M059J (cell line): ENCODE data around the gene FCGR1A. TPM values are rescaled to one million over a fixed set of nuclear protein-coding genes. Genes with fewer than 3 reads are reported as not detected.
"Not testable (repeated sequence)": the region's sequence is repeated elsewhere in the genome, so short reads cannot be mapped to it uniquely, and the experiment has no call there.

Source experiments
- DNase-seq: peaks from one replicate; pipeline ENCODE4 v3.0.0-alpha.2; 2012; ENCODE audit warnings: low read depth
- total RNA-seq: library from RNA; depleted of rRNA; stranded (reverse); fragments of >200 nt; shearing (Covaris generic); gene quantifications from 2 replicates; pipeline ENCODE4 v1.2.3, GENCODE V29; 2014

FCGR1A gene
- total RNA-seq, 1 experiment from 2014 or later, result not detected

DNA sequence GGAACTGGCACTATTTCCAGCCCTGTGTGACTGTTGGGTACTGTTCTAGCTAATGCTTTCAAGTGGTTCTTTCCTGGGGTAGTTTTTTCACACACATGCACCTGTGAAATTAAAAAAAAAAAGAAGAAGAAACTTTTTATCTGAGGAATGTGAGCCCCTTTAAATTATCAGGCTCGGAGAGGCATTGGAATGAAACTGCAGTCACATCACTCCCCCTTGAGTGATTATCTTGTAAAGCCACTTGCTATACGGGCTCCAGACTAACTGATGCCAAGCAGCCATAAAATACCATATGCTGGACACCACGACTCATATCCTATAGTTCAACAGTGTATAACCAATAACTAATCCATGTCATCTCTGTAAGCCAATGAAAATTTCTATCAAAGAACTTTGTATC is 5.4 kb upstream of the FCGR1A start:
- not testable (repeated sequence) for DNase-seq

DNA sequence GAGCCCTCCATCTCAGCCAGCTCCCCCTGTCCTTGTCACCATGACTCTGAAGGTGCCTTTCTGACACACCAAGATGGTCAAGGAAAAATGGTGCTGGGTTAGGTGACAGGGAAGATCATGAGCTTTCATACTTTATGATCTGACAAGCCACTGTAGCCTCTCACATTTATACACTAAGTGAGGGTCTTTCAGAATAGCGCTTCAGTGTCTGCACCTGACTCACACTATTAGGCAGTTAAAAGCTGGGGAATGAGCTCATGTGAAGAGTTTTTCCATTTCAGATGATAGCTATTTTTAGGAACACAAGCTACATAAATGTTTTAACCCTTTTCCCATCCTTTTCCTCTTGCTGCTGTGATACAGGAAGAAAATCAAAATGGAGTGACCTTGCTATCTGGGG is 4.2 kb upstream of the FCGR1A start:
- not testable (repeated sequence) for DNase-seq

GRCh38 chr1:149781413-149781984 is 995 bp upstream of the FCGR1A start:
- not testable (repeated sequence) for DNase-seq

GRCh38 chr1:149783289-149783688 is 795 bp downstream of the FCGR1A start:
- DNase-seq, result not testable (repeated sequence)

- not testable (repeated sequence) for DNase-seq
Observed at GRCh38 chr1:149783868-149784267, 1.4 kb downstream of the FCGR1A start.

DNA sequence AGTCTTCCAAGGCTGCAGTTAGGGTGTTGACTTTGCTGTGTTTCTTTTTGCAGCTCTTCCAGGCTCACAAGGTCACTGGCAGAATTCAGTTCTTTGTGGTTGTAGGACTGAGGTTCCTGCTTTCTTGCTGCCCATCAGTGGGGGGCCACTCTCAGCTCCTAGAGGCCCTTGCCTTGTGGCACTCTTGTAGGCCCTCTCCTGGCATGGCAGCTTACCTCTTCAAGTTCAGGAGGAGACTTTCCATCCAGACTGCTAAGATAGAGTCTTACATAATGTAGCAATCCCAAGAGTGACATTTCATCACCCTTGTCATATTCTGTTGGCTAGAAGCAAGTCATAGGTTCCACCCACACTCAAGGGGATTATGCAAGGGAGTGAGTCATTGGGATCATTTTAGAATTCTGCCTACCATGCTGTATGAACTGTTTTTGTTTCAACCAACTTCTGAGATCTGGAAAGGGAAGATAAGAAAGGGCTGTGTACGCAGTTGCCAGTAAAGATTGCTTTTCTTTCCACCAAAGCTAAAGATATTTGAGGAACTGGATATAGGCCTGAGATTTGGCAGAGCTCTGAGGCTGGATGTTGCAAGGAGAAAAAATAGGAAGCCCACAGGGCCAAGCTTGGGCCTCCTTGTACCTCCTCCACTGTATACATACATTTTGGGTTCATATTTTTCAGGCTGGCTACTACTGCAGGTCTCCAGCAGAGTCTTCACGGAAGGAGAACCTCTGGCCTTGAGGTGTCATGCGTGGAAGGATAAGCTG is 5.4 kb downstream of the FCGR1A start:
- DNase-seq, result not testable (repeated sequence)

DNA sequence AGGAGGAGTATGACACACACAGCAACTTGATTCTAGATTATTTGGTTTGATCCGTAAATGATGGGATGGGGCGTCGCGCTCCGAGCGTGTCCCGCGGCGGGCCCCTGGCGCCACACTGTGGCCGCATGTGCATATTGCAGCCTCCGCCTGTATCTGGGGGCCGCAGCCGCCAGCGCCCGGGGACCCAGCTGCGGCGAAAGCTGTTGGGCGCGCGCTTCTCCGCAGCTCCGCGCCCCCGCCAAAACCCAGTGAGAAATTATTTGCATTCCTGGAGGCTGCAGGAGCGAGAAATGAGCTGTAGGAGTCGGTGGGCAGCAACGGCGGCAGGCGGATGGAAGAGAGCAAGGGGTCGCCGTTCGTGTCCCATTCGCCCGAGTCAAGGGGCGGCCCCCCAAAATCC is 10.0 kb downstream of the FCGR1A start:
- DNase-seq, result peak; percentile 41

- DNase-seq, result peak; percentile 62
Observed at GRCh38 chr1:149792912-149793515, 10.5 kb downstream of the FCGR1A start.

GRCh38 chr1:149793885-149794284 is 11.4 kb downstream of the FCGR1A start:
- not testable (repeated sequence) for DNase-seq

DNA sequence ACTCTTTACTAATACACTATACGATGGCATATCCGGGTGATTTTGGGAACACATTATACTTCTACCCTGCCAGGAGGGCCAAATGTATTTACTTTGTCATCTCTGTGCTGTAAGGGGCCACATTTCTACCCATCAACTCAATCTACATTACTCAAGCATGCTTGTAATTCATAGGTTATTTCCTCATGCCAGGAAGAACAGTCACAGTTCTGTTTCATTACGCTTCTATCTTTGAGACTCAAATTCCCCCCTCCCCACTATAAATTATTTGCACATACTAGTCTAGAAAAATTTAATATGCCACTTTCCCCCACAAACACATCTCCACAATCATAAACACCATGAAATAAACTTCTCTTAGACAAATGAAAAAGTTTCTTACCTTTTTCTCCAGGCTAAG is 19.1 kb downstream of the FCGR1A start:
- not testable (repeated sequence) for DNase-seq

DNA sequence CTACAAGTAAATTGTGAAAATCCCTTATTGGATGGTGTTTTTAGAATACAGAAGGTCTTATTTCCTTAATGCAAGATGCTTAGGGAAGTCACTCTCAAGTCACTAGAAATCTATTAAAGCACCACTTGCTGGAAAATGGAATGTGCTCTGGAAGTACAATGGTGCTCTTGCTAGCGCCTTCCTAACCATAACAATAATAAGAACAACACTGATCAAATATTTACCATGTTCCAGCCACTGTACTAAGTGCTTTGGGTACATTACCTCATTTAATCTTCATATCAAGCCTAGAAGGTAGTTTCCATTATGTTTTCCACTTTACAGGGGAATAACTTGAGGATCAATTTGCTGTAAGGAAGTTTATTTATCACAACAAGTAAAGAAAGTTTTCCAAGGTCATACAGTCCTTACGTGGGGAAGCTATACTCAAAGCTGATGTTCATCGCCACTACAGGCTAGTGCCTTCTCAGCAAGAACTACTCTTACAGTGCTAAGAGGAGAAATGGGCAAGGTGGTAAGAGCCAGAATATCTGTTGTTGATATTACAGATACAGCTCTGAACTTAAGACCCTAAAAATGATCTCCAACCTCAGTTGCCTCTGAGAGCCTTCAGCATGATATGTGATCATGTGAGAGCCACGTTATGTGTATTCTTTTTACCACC is 22.1 kb downstream of the FCGR1A start:
- not testable (repeated sequence) for DNase-seq

DNA sequence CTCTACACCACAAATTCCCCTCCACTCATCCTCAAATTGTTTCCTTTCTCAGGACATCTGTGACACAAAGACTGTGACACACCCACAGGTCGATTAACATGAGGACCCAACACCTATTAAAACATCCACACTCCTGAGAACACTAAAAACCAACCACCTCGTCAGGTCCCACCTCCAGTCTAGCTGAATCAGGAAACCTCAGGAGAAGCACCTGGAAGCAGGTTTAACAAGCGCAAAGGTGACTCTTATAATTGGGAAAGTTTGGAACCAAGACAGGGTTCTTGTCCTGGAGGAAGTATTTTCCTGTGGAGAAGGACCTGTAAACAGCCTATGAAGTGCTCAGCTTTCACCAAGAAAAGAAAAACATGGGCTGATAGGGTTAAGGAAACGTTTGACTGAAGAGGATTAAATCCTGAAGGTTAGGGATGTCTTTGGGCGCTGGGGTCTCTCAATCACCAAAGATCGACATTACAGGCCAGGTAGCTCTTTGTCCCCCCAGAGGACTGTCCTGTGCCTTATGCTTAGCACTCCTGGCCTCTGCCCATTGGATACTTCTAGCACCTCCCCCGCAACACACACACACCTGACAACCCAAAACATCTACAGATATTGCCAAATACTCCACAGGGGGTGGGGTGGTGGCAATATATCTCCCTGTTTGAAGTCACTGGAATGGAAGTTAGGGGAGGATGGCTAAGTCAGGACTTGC is 28.4 kb downstream of the FCGR1A start:
- peak; percentile 34 for DNase-seq

GRCh38 chr1:149811514-149811889 is 29.0 kb downstream of the FCGR1A start:
- peak; percentile 47 for DNase-seq

GRCh38 chr1:149811890-149812829 is 29.7 kb downstream of the FCGR1A start:
- DNase-seq, result peak; percentile 95

GRCh38 chr1:149812893-149813801 is 30.7 kb downstream of the FCGR1A start:
- peak; percentile 77 for DNase-seq

DNA sequence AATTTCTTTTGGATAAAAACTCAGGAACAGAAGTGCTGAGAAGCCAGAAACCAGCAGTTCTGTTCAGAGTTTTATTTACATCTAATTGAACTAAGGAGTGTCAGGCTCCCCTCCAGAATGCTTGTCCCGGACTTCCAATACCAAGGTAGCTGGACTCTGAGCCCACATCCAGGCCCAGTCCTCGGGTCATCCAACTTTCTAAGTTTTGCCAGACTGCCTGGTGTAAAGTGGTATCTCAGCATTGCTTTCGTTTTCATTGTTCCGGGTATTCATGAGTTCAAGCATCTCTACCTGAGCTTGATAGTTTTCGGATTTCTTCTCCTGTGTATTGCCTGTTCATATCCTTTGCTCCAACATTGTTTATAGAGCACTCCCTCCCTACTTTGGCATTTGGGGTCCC is 37.9 kb downstream of the FCGR1A start:
- DNase-seq, result not testable (repeated sequence)

- DNase-seq, result not testable (repeated sequence)
Observed at GRCh38 chr1:149826555-149826954, 44.1 kb downstream of the FCGR1A start.

DNA sequence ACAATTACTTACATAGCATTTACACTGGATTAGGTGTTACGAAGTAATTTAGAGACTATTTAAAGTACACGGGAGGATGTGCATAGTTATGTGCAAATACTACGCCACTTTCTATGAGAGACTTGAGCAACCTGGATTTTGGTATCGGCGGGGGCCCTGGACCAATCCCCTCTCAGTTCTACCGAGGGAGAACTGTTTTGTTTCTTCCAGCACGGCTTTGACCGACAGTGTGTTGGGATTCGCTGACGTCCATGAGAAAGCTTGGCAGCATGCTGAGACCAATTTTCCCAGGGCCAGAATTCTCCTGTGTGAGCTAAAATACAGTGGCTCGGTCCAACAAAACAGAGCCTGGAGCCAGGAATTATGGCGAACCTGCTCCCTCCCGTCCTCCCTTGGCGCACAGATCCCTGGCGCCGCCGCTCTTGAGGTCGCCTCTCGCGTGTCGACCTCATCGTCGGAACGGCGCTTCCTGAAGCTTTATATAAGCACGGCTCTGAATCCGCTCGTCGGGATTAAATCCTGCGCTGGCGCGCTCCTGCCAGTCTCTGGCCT is 49.3 kb downstream of the FCGR1A start:
- DNase-seq, result not testable (repeated sequence)
